NOMO-1 (cell line): ENCODE data around the gene C16orf74.
A peak's percentile ranks its signal among the peaks of the same experiment; 100 is the strongest.

Experiments
- DNase-seq, 2 experiments: peaks; one replicate each; lab custom pipeline; 2025; ENCODE audit not compliant: unreplicated experiment in 2 of 2; lab: John Stamatoyannopoulos, UW

Gene C16orf74

DNA sequence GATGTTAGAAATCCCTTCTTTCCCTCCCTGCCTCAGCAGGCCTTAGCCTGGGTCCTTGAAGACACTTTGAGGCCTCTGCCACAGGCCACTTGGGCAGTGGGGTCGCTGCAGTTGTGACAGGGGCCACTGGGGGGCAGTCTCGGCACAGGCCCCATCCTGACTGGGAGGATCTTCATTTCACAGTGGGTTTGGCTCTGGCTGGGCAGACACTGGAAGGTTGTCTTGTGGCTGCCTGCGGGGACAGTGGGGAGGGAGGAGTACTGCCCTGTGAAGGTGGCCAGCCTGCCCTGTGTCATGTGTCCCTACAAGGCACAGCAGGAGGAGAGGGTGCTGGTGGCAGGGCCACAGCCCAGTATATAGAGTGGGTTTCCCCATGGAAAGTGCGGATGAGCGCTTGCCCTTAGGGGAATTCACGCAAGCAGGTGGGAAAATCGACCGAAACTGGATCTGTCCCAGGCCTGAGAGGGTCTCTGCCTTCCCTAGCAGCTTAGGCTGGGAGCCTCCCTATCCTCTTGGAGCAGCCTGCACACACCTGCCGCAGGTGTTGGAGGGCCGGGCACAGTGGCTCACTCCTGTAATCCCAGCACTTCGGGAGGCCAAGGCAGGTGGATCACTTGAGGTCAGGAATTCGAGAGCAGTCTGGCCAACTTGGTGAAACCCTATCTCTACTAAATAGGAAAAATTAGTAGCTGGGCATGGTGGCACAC, 90.9 kb downstream of the C16orf74 start:
- peak; percentile 33 to 61 for DNase-seq

DNA sequence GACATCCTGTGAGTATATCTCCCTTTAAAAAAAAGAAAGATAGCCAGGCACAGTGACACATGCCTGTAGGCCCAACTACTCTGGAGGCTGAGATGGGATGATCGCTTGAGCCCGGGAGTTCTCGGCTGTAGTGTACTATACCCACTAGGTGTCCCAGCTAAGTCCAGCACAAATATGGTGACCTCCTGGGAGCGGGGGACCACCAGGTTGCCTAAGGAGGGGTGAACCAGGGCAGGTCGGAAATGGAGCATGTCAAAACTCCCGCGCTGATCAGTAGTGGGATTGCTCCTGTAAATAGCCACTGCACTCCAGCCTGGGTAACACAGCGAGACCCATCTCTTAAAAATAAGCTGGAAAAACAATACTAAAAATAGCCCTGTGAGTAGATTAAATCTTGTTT, 91.6 kb downstream of the C16orf74 start:
- DNase-seq, result no peak

DNA sequence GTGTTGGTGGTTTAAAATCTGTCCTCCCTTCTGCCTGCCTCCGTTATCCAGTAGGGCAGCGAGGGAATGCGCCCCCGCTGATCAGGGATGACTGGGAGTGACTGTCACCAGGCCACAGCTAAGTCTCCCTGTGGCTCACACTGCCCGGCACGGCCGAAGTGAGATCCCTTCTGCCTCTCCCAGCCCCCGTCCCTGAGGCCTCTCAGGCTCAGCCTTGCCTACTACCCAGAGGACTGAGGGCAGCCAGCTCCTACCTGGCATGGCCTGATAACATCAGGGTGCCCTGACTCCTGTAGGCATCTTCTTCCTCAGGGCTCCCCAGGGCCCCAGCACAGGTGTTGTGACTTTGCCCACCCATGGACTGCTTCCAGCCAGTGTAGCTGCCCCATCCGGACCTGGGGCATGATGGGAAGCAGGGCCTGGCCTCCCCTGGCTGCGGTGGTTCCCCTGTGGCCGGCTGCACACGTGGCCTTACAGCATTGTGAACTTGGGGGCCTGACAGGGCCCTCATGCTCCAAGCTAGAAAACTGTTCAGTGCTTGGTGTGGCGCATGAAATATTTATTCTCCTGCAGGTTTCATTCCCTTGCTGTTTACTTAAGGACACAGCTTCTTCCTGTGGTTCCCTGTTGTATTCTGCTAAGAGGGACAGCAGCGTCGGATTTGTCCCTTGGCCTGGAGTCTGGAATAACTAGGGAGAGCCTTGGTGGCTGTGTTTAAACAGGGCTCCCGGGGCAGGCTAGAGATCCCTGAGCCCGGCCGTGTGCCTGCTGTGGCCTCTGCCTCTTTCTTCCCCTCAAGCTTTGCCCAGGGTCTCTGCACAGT, 92.2 kb downstream of the C16orf74 start:
- DNase-seq, result no peak

GRCh38 chr16:85657996-85658395, 92.9 kb downstream of the C16orf74 start:
- DNase-seq, result no peak
